B cell (primary cell): ENCODE data around the gene KRT9. TPM values are rescaled to one million over a fixed set of nuclear protein-coding genes. Genes with fewer than 3 reads are reported as not detected.

ENCODE experiments used
- ATAC-seq: fragments of 200-7000 bp; cut with Tn5 transposase; one replicate; pipeline ENCODE4 v1.10.0; 2021; ENCODE audit warnings: low read depth, mild to moderate bottlenecking, moderate number of reproducible peaks, moderate library complexity
- CTCF ChIA-PET: fragments of 350-600 bp; sonication (Branson Sonifier 250); formaldehyde crosslinking; loops from one replicate; lab custom pipeline; 2021; ENCODE audit warnings: antibody characterized with exemption, inconsistent platforms; lab: Charles Lee
- POLR2A ChIA-PET: fragments of 350-600 bp; sonication (Branson Sonifier 250); formaldehyde crosslinking; loops from one replicate; lab custom pipeline; 2021; ENCODE audit warnings: antibody characterized with exemption; lab: Charles Lee
- DNase-seq: peaks from one replicate; pipeline ENCODE4 v3.0.0; 2013
- H2AFZ ChIP-seq: 2 replicates; pipeline ENCODE4 v1.6.1; 2012; ENCODE audit warnings: mild to moderate bottlenecking, low read depth, low read length; ENCODE audit not compliant: insufficient read depth, poor library complexity, severe bottlenecking
- H3K27ac ChIP-seq, 2 donors: 1 replicate in 1 of 2; 2 replicates in 1 of 2; pipeline ENCODE4 v1.5.1; 2012 to 2013; ENCODE audit warnings: low read length in 2 of 2, mild to moderate bottlenecking in 2 of 2, moderate library complexity in 1 of 2
- H3K27me3 ChIP-seq, 4 experiments: fragments of 200-600 bp in 1 of 4; sonication (generic) in 1 of 4; replicated peaks in 1 of 4; 1 replicate in 2 of 4; 2 replicates in 2 of 4; pipeline versions ENCODE4 v1.6.1 to v1.7.0; 2013 to 2016; ENCODE audit warnings: low read length in 3 of 4, mild to moderate bottlenecking in 2 of 4, mixed read lengths in 1 of 4, moderate library complexity in 1 of 4; ENCODE audit not compliant: insufficient read depth in 4 of 4, control insufficient read depth in 3 of 4; ENCODE audit errors: control extremely low read depth in 1 of 4
- H3K36me3 ChIP-seq, 2 experiments: replicated peaks in 1 of 2; 1 replicate in 1 of 2; 2 replicates in 1 of 2; pipeline versions ENCODE4 v1.6.1 to v1.7.1; 2013; ENCODE audit warnings: low read length in 1 of 2; ENCODE audit not compliant: insufficient read depth in 2 of 2, control insufficient read depth in 1 of 2; ENCODE audit errors: control extremely low read depth in 1 of 2, extremely low read depth in 1 of 2
- H3K4me1 ChIP-seq, 2 donors: fragments of 200-600 bp in 1 of 2; sonication (generic) in 1 of 2; 1 replicate in 1 of 2; 2 replicates in 1 of 2; pipeline versions ENCODE4 v1.5.1 to v1.6.1; 2013 to 2017; ENCODE audit warnings: low read length in 2 of 2; ENCODE audit not compliant: control insufficient read depth in 2 of 2, insufficient read depth in 2 of 2
- H3K4me2 ChIP-seq: replicated peaks from 2 replicates; pipeline ENCODE3; 2012; ENCODE audit warnings: mild to moderate bottlenecking, low read depth, low read length; ENCODE audit not compliant: poor library complexity, severe bottlenecking
- H3K4me3 ChIP-seq, 5 experiments: fragments of 200-600 bp in 1 of 5; sonication (generic) in 1 of 5; 1 replicate in 3 of 5; 2 replicates in 2 of 5; pipeline versions ENCODE4 v1.5.1 to v1.7.0; 2011 to 2016; ENCODE audit warnings: low read length in 4 of 5, mild to moderate bottlenecking in 4 of 5, low read depth in 2 of 5, control low read depth in 1 of 5, moderate library complexity in 1 of 5; ENCODE audit not compliant: insufficient read depth in 1 of 5; ENCODE audit errors: control extremely low read depth in 1 of 5, extremely low read depth in 1 of 5
- H3K79me2 ChIP-seq: fragments of 200-600 bp; sonication (generic); one replicate; pipeline ENCODE4 v1.6.0; 2016; ENCODE audit warnings: low read length; ENCODE audit not compliant: control insufficient read depth, insufficient read depth
- H3K9ac ChIP-seq: fragments of 200-600 bp; sonication (generic); 2 replicates; pipeline ENCODE4 v1.6.1; 2017; ENCODE audit warnings: mild to moderate bottlenecking, low read length, moderate library complexity
- H3K9me3 ChIP-seq, 3 donors: one replicate each; pipeline versions ENCODE4 v1.6.1 to v1.7.1; 2013; ENCODE audit warnings: low read length in 2 of 3; ENCODE audit not compliant: control insufficient read depth in 2 of 3, insufficient read depth in 1 of 3; ENCODE audit errors: control extremely low read depth in 1 of 3
- H4K20me1 ChIP-seq: 2 replicates; pipeline ENCODE4 v1.6.0; 2012; ENCODE audit warnings: mild to moderate bottlenecking, low read length; ENCODE audit not compliant: insufficient read depth, control insufficient read depth, poor library complexity, severe bottlenecking
- H3K27ac Mint-ChIP-seq: one replicate; pipeline ENCODE4 v1.8.0; 2021; ENCODE audit warnings: mixed read lengths
- H3K27me3 Mint-ChIP-seq: one replicate; pipeline ENCODE4 v1.8.0; 2021; ENCODE audit warnings: mixed read lengths
- H3K4me1 Mint-ChIP-seq: one replicate; pipeline ENCODE4 v1.8.0; 2021; ENCODE audit warnings: mixed read lengths
- H3K4me3 Mint-ChIP-seq: one replicate; pipeline ENCODE4 v1.8.0; 2021; ENCODE audit warnings: mixed read lengths
- H3K9me3 Mint-ChIP-seq: one replicate; pipeline ENCODE4 v1.8.0; 2022; ENCODE audit warnings: mixed read lengths; ENCODE audit not compliant: insufficient read depth
- CTCF ChIP-seq: fragments of 200-600 bp; IDR thresholded peaks from one replicate; pipeline ENCODE4 v1.8.0; 2022; ENCODE audit warnings: antibody characterized with exemption, mild to moderate bottlenecking
- EZH2 ChIP-seq: IDR thresholded peaks from 2 replicates; pipeline ENCODE4 v1.6.1; 2012; ENCODE audit warnings: borderline replicate concordance, low read depth, mild to moderate bottlenecking, moderate library complexity, low read length; ENCODE audit not compliant: insufficient read depth, poor library complexity, severe bottlenecking
- WGBS: methylation state at CpG from one replicate; pipeline ENCODE4 v1.1.5; 2013; ENCODE audit warnings: missing lambda C conversion rate; ENCODE audit not compliant: insufficient coverage; 5-methylcytosine and 5-hydroxymethylcytosine counted together
- intact Hi-C: fragments of 100-400 bp; cut with micrococcal nuclease; formaldehyde crosslinking; loops from one replicate; pipeline ENCODE4 v1.10.0; 2022
- polyA plus RNA-seq: library from polyadenylated mRNA; depleted of rRNA; stranded (reverse); fragments of >200 nt; gene quantifications from 2 replicates; pipeline ENCODE4 v1.2.3, GENCODE V29; 2012
- total RNA-seq, 2 donors: library from RNA; stranded (reverse); fragments of 120-200 nt in 1 of 2; gene quantifications; 1 replicate in 1 of 2; 2 replicates in 1 of 2; pipeline versions ENCODE4 v1.2.3 to v1.2.4, GENCODE V29; 2013 to 2022

Gene KRT9
- total and polyA plus RNA-seq, 2 donors (not counting 1 experiment from before 2014, with no cell fraction given), result not detected

- Mint-ChIP-seq H3K9me3 (no peaks in the 10 kb centered on the region), H3K27me3 (peaks cover 35% of the 10 kb centered on the region), H3K27ac (no peak overlapping the region), H3K4me1 (no peaks in the 10 kb centered on the region), H3K4me3 (no peak overlapping the region)
- no peak for ATAC-seq
- DNase-seq, result no peak
- H3K27ac ChIP-seq, result no peak overlapping the region
- H2AFZ ChIP-seq, result no peak overlapping the region
- peaks cover 0 to 4% (median 0%) of the 10 kb centered on the region in 3 donors for H3K9me3 ChIP-seq
- no peaks in the 10 kb centered on the region for H3K36me3 ChIP-seq
- no peaks in the 10 kb centered on the region for H3K79me2 ChIP-seq
- H3K4me2 ChIP-seq, result no peak overlapping the region
- TF ChIP-seq CTCF (no peak), EZH2 (no peak)
- H3K27me3 ChIP-seq, result peaks cover 0 to under 1% (median 0%) of the 10 kb centered on the region in 4 experiments
- no peak overlapping the region for H3K9ac ChIP-seq
- WGBS, result 93% methylated on average over 6 of the region's 12 CpGs
- no peaks in the 10 kb centered on the region for H3K4me1 ChIP-seq
- no peak overlapping the region for H3K4me3 ChIP-seq
- H4K20me1 ChIP-seq, result no peaks in the 10 kb centered on the region
- ChIA-PET CTCF (interaction anchor here (1.2 to 1.9 kb wide), 2 partner anchors 43 to 56 kb away, joined by 3 to 6 read pairs; no protein-coding TSS in a partner anchor), POLR2A (no interaction called here)
- intact Hi-C loops, result no loop called here
Measured at GRCh38 chr17:41592601-41593305, 20.9 kb upstream of the KRT9 start.

GRCh38 chr17:41589301-41589700 is 17.4 kb upstream of the KRT9 start:
- no peak overlapping the region for H3K4me3 ChIP-seq
- TF ChIP-seq EZH2 (no peak), CTCF (no peak)
- H3K27me3 ChIP-seq, result peaks cover 0 to 4% (median 0%) of the 10 kb centered on the region in 4 experiments
- ChIA-PET CTCF (no interaction called here), POLR2A (no interaction called here)
- ATAC-seq (no peak), DNase-seq (no peak)
- H3K4me2 ChIP-seq, result no peak overlapping the region
- no peaks in the 10 kb centered on the region for H3K4me1 ChIP-seq
- no peak overlapping the region for H3K9ac ChIP-seq
- H3K27ac Mint-ChIP-seq, result no peak overlapping the region
- peaks cover 21% of the 10 kb centered on the region for H3K27me3 Mint-ChIP-seq
- H4K20me1 ChIP-seq, result no peaks in the 10 kb centered on the region
- no peaks in the 10 kb centered on the region for H3K36me3 ChIP-seq
- intact Hi-C loops, result no loop called here
- 86% methylated on average over 1 of the region's 3 CpGs for WGBS
- H3K9me3 ChIP-seq, result no peaks in the 10 kb centered on the region
- no peak overlapping the region for H3K4me3 Mint-ChIP-seq
- H3K79me2 ChIP-seq, result no peaks in the 10 kb centered on the region
- no peaks in the 10 kb centered on the region for H3K9me3 Mint-ChIP-seq
- no peaks in the 10 kb centered on the region for H3K4me1 Mint-ChIP-seq
- no peak overlapping the region for H3K27ac ChIP-seq
- H2AFZ ChIP-seq, result no peak overlapping the region
